ENCODE measurements around the gene TSEN15. TPM values are rescaled to one million over a fixed set of nuclear protein-coding genes. Genes with fewer than 3 reads are reported as not detected.
"Not testable (repeated sequence)": the region's sequence is repeated elsewhere in the genome, so short reads cannot be mapped to it uniquely, and the experiment has no call there.

Gene TSEN15
- polyA plus RNA-seq, 1 experiment = 69.9 TPM

GRCh38 chr1:184044603-184045376 lies 6.7 kb upstream of the TSEN15 start:
- H3K27ac ChIP-seq (ENCODE audit: low read depth, low read length) = no peak overlapping the region
- CTCF ChIA-PET = no interaction called here
- no peak overlapping the region for H3K4me3 ChIP-seq (ENCODE audit: low read depth, low read length)
- POLR2A ChIA-PET = no interaction called here
- TF ChIP-seq CTCF (IDR thresholded peaks at IDR 0.05; ENCODE audit: low read depth, low read length) = no peak
- H3K9me3 ChIP-seq (ENCODE audit: control insufficient read depth, insufficient read depth, low read length) = no peaks in the 10 kb centered on the region
- no peaks in the 10 kb centered on the region for H3K27me3 ChIP-seq (ENCODE audit: control insufficient read depth, insufficient read depth, low read length)
- DNase-seq (ENCODE audit: low read depth, low spot score) = no peak

GRCh38 chr1:184047541-184047940 lies 4.0 kb upstream of the TSEN15 start:
- H3K27me3 ChIP-seq (ENCODE audit: control insufficient read depth, insufficient read depth, low read length); H3K9me3 ChIP-seq (ENCODE audit: control insufficient read depth, insufficient read depth, low read length); POLR2A ChIA-PET; CTCF ChIA-PET; H3K27ac ChIP-seq (ENCODE audit: low read depth, low read length); DNase-seq (ENCODE audit: low read depth, low spot score); H3K4me3 ChIP-seq (ENCODE audit: low read depth, low read length): not testable (repeated sequence)

- TF ChIP-seq CTCF (IDR thresholded peaks at IDR 0.05; ENCODE audit: low read depth, low read length) = no peak
- ChIA-PET CTCF (interaction anchor here (0.9 to 1.0 kb wide), 2 partner anchors 174 to 393 kb away, joined by 3 read pairs; no protein-coding TSS in a partner anchor), POLR2A (no interaction called here)
- Histone ChIP-seq H3K4me3 (ENCODE audit: low read depth, low read length) (no peak overlapping the region), H3K9me3 (ENCODE audit: control insufficient read depth, insufficient read depth, low read length) (no peaks in the 10 kb centered on the region), H3K27ac (ENCODE audit: low read depth, low read length) (no peak overlapping the region), H3K27me3 (ENCODE audit: control insufficient read depth, insufficient read depth, low read length) (no peaks in the 10 kb centered on the region)
- DNase-seq (ENCODE audit: low read depth, low spot score) = no peak
Measured at GRCh38 chr1:184048561-184049240, 2.8 kb upstream of the TSEN15 start.

GRCh38 chr1:184049291-184049690 lies 2.2 kb upstream of the TSEN15 start:
- ChIA-PET POLR2A (no interaction called here), CTCF (interaction anchor here (0.9 to 1.0 kb wide), 2 partner anchors 173 to 393 kb away, joined by 3 read pairs; no protein-coding TSS in a partner anchor)
- no peak for DNase-seq (ENCODE audit: low read depth, low spot score)
- no peak overlapping the region for H3K27ac ChIP-seq (ENCODE audit: low read depth, low read length)
- TF ChIP-seq CTCF (IDR thresholded peaks at IDR 0.05; ENCODE audit: low read depth, low read length) = no peak
- H3K9me3 ChIP-seq (ENCODE audit: control insufficient read depth, insufficient read depth, low read length) = no peaks in the 10 kb centered on the region
- H3K27me3 ChIP-seq (ENCODE audit: control insufficient read depth, insufficient read depth, low read length) = no peaks in the 10 kb centered on the region
- H3K4me3 ChIP-seq (ENCODE audit: low read depth, low read length) = no peak overlapping the region

GRCh38 chr1:184049836-184050468 lies 1.6 kb upstream of the TSEN15 start:
- no peak overlapping the region for H3K4me3 ChIP-seq (ENCODE audit: low read depth, low read length)
- no peaks in the 10 kb centered on the region for H3K9me3 ChIP-seq (ENCODE audit: control insufficient read depth, insufficient read depth, low read length)
- TF ChIP-seq CTCF (IDR thresholded peaks at IDR 0.05; ENCODE audit: low read depth, low read length) = no peak
- no peaks in the 10 kb centered on the region for H3K27me3 ChIP-seq (ENCODE audit: control insufficient read depth, insufficient read depth, low read length)
- ChIA-PET POLR2A (no interaction called here), CTCF (interaction anchor here (0.7 to 1.0 kb wide), 2 partner anchors 394 kb away, joined by 3 to 4 read pairs; no protein-coding TSS in a partner anchor)
- DNase-seq (ENCODE audit: low read depth, low spot score) = no peak
- no peak overlapping the region for H3K27ac ChIP-seq (ENCODE audit: low read depth, low read length)

All from AG04450 (cell line).